Measurements from ENCODE around the gene PHKB.

Gene PHKB

DNA sequence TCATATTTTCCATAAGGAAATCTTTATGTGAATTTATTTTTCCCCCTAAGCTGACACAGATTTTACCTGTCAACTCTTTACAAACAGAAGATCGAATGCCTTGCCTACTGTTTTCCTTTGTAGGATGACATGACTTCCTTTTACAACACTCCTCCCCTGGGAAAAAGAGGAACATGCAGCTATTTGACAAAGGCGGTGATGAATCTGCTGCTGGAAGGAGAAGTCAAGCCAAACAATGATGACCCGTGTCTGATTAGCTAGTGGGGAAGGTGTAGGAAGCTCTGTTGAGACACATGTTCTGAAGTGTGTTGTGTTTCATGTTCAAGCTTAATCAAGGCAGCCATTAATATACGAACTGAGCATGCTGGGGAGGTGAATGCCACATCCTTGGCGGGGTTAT lies 238.0 kb downstream of the PHKB start:
- DNase-seq: no peak

DNA sequence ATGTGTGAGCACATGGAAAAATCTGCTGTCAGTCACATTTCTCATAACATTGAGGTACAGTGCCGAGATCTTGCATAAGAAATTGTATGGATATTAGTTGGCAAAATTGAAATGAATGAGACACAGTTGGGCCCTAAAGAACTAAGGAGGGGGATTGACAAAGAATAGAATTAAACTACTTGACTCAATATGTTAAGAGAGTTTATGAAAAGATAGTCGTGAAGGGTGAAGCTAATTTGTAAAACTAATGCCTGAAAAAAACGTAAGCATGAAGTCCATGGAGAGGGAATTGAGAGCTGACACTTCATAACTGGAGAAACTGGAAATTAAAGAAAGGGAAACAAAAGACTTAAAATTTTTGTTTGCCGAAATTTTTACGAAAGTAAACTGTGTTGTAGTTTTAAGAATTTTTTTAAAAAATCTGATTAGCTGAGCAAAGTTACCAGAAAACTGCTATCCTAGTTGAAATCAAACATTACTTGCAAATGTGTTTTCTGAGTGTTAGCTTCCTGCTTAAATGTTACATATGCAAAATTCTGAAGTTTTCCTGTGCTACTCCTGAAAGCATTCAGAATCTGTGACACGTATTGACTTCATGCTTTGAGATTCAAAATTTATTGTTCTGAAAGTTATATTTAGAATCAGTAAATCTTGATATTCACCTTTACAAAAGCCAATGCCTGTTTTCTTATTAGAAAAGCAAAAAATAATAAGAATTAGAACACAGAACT lies 239.9 kb downstream of the PHKB start:
- DNase-seq: no peak

- no peak for DNase-seq
These were observed 244.1 kb downstream of the PHKB start for GRCh38 chr16:47705266-47705665.

GRCh38 chr16:47711809-47712208 lies 250.7 kb downstream of the PHKB start:
- no peak for DNase-seq

DNA sequence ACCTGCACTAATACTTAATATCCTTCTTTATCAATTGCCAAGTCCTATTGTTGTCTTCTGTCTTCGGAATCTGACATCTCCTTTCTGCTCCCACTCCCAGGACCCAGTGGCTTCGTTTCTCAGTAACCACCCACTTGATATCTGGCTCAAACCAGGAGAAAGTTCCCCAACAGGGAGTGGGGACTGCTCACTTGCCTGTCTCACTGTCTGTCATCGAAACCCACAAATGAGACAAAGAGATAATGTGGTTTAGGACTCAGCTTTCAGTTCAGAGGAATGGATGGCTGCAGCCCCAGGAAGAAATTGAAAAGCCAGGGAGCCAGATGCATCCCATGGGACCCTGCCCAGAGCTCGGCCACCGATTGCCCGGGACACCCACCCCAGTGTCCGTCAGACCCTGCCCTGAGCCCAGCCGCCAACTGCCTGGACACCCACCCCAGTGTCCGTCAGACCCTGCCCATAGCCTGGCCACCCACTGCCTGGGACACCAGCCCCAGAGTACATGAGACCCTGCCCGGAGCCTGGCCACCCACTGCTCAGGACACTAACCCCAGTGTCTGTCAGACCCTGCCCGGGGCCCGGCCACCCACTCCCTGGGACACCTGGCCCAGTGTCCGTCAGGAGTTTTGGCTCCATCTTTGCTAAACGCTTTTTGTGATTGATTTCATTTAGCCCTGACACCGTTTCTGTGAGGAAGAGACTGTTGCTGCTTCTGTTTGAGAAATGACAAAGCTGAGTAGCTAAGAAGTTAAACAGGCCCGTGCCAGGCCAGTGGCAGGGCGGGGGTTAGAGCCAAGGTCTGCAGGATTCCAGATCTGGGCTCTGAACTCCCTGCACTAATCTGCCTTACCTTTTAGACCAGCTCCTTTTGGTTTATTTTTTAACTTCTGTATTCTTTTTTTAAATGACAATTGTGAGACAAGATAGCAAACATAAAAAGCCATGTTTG lies 251.4 kb downstream of the PHKB start:
- no peak for DNase-seq

GRCh38 chr16:47713225-47713595 lies 252.1 kb downstream of the PHKB start:
- DNase-seq: no peak

- no peak for DNase-seq
These were observed 254.4 kb downstream of the PHKB start for GRCh38 chr16:47715442-47716083.

DNA sequence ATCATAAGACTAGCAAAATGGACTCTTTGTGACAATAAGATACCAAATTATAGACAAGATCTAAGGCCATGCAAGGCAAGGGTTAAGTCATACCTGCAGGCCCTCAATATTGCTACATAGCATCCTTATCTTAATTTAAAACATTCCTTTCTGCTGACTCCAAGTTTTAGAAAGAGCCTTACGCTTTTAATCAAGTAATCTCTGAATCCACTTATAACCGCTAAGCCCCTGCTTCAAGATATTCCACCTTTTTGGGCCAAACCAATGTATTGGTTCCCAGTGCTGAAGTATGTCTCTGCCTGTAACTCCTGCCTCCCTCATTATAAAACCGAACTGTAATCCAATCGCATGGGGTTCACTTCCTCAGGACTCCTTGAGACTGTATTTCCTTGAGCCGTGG lies 255.4 kb downstream of the PHKB start:
- DNase-seq: no peak

- no peak for DNase-seq
These were observed 258.6 kb downstream of the PHKB start for GRCh38 chr16:47719713-47720112.

DNA sequence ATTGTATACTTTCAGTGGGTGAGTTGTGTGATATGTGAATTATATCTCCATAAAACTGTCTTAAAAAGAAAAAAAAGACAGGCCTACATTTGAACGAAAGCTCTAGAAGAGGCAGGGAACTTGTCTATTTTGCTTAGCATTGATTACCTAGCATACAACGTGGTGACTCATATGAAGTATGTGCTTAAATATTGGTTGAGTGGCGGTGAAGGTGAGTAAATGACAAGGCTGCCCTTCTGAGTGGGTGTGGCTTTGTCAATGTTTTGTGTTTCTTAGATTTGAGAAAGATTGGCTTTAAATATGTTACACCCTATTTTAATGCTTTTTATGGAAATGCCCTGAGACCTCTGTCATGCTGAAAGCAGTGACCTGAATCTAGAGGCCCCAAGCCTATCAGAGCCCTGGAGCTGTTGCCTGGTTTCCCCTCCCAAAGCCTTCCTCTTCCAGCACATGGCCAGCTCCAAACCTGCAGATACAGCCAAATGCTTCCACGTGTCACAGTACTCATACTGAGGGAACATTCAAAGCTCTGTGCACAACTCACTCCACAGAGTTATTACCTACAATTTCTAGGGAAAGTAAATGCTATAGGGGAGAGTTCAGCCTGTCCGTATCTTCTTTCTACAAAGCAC lies 260.0 kb downstream of the PHKB start:
- DNase-seq: no peak

- no peak for DNase-seq
These were observed 260.9 kb downstream of the PHKB start for GRCh38 chr16:47722046-47722445.

GRCh38 chr16:47724115-47724785 lies 263.1 kb downstream of the PHKB start:
- no peak for DNase-seq

DNA sequence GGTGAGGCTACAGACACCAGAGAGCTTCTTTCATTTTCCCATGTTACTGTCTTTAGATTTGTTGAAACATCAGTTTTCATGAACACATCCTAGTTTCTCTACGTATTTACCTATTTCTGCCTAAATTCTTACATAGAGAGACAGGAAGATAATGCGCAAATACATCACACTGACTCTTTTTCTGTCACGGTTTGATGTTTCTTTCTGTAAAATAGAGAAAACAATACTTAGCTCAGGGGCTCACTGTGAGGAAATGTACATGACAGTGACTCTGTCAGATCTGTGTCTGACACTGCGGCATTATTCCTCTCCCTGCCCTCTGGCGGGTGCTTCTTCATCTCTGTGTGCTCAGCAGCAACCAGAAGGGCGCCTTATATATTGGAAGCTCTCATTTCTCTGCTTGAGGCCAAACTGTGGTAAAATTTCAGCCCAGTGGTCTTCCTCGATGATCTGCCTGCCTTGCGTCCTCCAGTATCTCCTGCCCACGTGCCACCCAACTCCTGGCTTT lies 264.1 kb downstream of the PHKB start:
- no peak for DNase-seq

- no peak for DNase-seq
These were observed 265.0 kb downstream of the PHKB start for GRCh38 chr16:47726031-47726675.

- DNase-seq: no peak
These were observed 266.0 kb downstream of the PHKB start for GRCh38 chr16:47727131-47727530.

- DNase-seq: no peak
These were observed 267.1 kb downstream of the PHKB start for GRCh38 chr16:47728205-47728604.

DNA sequence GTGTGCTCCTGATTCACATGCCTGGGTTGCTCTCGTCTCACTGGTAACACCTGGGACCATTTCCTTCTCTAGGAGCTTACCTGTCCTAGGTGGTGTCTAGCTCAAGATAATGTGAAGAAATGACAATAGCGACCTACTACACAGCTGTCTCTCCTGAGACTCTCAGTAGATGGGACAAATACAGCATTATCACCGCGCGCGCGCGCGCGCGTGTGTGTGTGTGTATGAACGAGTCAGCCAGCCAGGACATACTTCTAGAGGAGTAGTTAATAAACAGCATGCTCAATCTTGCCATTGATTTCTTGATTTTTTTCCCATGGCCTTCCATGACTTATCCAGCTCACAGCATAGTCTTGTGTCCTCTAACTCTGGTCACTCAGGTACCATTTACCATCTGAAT lies 268.6 kb downstream of the PHKB start:
- no peak for DNase-seq

DNA sequence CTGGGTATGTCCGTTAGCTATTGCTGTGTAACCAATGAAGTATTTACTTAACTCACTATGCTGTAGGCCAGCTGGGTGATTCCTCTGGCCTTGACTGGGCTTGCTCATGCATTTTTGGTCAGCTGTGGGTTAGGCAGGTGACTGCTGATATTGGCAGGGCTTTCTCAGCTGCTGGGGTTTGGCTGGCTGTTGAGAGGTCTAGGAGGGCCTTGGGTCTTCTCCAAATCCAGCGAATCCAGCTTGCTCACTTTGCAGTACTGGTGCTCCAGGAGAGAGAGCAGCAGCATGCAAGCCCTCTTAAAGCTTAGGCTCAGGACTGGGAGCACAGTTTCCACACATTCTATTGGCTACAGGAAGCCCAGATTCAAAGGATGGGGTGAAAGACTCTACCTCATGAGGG lies 270.1 kb downstream of the PHKB start:
- peak; percentile 37 for DNase-seq

GRCh38 chr16:47732122-47732521 lies 271.0 kb downstream of the PHKB start:
- DNase-seq: no peak

GRCh38 chr16:47732523-47733111 lies 271.5 kb downstream of the PHKB start:
- no peak for DNase-seq

DNA sequence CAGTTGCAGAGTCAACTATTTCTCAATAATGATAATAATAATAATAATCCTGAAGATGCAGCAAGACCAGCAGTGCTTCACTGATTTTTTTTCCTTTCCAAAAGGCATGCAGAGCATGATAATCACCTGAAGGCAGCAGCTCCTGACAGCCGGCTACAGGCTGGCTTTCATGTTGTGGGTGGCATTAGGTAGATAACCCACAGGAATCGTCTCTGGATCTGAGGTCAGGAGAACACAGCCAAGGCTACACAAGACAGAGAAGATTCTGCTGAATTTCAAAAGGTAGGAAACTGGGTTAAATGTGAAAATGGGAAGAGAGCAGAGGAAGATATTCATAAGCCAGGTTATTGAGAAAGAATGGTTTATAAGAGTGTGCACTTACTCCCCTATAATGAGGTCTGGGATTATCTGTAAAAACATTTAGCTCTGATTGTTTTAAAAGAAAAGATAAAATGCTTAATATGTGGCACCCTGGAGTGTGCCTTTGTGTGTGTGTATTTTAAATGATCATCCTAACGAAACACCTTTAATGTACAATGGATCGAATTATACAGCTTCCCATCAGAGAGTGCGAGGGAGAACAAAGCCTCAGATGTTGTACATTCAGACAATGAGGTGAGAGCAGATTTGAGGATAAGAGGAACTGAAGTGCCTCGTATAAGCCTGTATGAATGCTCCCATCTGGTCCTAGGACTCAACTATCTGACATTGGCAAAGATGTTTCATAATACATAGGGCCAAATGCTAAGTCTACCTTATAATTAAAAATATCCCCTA lies 273.1 kb downstream of the PHKB start:
- no peak for DNase-seq

Measured in SHP77 treated with DMSO at 0.1 percent for 48 hours (cell line).